PC-3 (cell line): Measurements from ENCODE around the gene TXNRD1.

Experiments used
- CTCF ChIP-seq: fragments of 300-600 bp; sonication (generic); conservative IDR thresholded peaks from 2 replicates; pipeline ENCODE4 v1.5.1; 2017; ENCODE audit warnings: antibody characterized with exemption, low read depth, mild to moderate bottlenecking, low read length
- EZH2 ChIP-seq: fragments of 300-600 bp; sonication (generic); IDR thresholded peaks from one replicate; pipeline ENCODE4 v1.6.1; 2017; ENCODE audit warnings: antibody characterized with exemption, mild to moderate bottlenecking, low read length; ENCODE audit not compliant: unreplicated experiment

DNA sequence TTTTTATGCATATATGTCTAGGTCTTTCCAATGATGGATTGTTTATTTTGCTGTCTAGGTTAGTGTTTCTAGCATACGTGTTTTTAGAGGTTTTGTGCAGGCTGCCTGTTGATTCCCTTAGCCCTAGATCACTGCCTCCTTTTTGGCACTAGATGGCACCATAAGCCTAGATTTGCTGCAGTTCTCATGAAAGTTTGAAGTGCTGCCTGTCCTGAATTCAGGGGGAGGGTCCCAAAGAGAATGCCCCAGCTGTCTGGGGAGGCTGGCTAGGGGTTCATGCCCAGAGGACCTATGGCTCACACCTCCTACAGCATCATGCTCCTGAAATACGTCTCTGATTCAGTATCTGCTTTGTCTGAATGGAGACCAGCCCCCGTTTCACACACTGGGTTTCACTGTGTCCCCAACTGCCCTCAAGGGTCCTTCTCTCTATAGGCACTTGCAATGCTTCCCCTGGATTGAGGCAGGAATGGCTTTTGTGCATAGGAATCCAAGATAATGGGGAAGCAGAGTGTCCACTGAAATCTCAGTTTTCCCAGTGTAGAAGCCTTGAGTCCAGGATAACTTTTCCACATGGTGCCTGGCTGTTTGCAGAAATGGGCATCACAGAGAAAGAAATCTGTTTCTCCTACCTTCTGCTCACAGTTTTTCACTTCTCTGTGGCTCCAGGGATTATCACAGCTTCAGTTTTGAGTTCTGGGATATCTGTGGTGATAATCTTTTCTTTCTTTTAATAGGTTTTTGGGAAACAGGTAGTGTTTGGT lies 14.2 kb upstream of the TXNRD1 start:
- TF ChIP-seq CTCF (peak; percentile 98), EZH2 (no peak)
